NCI-H69 (cell line): ENCODE results near the gene PGS1.
A peak's percentile ranks its signal among the peaks of the same experiment; 100 is the strongest.

ENCODE experiments used
- DNase-seq: peaks from one replicate; lab custom pipeline; 2025; lab: John Stamatoyannopoulos, UW

Gene PGS1

GRCh38 chr17:78346605-78347250 is 31.7 kb upstream of the PGS1 start:
- no peak for DNase-seq

DNA sequence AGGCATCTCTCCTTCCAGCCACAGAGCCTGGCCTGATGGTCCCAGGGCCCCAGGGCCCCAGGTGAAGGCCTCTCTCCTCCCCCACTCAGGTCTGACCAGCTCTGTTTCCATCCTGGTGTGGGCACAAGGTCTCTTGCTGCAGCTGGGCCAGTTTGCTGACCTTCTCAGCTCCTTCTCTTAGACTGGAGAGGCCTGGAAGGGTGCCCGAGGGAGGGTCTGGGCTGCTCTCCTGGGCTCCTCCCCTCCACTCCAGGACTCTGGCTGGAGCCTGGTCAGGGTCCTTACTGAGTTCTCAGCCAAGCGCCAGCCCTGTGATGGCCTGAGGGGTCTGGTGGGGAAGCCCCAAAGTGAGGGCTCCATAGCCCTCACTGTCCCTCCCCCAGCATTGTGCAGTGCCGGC is 31.0 kb upstream of the PGS1 start:
- DNase-seq: no peak

DNA sequence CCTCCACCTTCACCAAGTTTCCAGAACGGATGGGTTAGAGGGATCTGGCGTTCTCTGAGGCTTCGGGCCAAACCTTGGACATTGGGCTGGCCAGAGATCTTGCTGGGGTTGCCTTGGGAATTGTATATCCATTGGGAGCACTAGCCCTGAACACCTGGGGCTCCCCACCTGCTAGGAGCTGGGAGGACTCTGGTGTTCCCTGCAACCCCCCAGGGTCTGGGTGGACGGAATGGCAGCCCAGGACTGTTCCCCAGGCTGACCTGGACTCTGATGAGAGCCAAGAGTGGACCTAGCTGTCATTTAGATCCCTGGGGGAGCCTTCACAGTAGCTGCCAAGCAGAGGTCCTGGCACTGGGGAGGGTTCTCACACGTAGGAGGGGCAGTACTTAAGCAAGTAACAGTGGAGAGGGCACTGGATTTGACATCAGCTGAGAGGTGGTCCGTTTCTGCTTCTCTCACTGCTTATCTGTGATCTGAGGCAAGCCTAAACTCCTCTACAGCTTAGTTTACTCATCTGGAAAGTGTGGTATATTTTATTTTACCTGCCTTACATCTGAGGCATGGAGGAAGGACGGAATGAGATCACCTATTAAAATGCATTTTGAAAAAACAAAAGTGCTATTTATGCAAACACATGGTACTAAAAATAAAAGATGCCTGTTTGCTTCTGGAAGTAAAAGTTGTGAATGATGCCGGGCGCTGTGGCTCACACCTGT is 30.2 kb upstream of the PGS1 start:
- no peak for DNase-seq

- no peak for DNase-seq
These were observed 28.4 kb upstream of the PGS1 start for GRCh38 chr17:78349891-78350642.

- DNase-seq: peak; percentile 67
These were observed 26.9 kb upstream of the PGS1 start for GRCh38 chr17:78351449-78352006.

DNA sequence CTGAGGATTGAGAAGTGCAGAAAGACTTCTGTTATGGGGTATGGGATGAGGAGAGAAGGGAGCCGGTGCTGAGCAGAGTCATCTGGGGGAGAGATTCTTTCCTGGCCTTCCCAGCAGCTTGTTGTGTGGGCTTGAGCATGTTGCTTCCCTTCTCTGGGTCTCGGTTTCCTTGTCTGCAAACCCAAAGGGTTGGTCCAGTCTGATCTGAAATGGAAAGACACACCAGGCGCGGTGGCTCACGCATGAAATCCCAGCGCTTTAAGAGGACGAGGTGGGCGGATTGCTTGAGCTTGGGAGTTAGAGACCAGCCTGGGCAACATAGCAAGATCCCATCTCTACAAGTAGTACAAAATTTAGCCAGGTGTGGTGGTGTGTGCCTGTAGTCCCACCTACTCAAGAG is 24.6 kb upstream of the PGS1 start:
- DNase-seq: no peak

- DNase-seq: no peak
These were observed 23.3 kb upstream of the PGS1 start for GRCh38 chr17:78355045-78355641.

- no peak for DNase-seq
These were observed 22.7 kb upstream of the PGS1 start for GRCh38 chr17:78355701-78356100.

- DNase-seq: no peak
These were observed 22.2 kb upstream of the PGS1 start for GRCh38 chr17:78356101-78356713.

GRCh38 chr17:78357177-78357586 is 21.3 kb upstream of the PGS1 start:
- no peak for DNase-seq

DNA sequence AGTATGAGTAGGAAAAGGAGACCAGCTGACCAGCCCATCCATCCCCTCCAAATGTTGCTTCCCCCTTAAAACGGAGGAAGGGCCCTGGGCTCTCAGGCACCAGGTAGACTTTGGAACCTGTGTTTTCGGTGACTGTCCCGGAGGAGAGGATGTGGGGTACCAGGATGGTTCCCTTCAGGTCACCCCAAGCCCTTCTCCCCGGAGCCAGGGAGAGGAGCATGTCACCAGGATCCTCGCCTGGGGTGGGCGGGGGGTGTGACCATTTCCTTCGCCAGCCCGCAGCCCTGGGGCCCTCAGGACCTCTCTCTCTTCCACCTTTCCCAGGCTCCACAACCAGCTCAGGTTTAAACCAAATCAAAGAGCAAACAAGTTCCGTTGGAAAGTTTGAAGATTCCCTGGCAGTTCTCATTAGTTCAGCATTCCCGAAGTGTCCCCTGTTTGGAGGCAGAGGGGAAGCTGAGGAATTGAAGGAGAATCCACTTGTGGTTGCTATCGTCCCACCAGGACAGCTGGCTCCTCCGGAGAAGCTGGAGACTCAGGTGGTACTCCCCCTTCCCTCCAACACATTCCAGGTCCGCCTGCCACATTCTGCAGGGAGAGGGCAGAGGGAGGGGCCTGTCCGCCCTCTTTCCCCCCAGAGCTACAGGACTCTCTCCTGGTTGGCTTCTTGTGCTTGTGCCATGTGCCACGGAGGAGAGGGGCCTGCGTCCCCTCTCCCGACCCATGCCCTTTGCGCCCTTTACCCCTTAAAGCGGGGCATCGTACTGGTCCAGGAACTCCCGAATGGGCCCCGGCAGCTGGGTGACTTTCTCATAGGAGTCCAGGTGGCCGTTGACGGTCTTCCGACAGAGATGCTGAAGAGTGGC is 20.5 kb upstream of the PGS1 start:
- DNase-seq: no peak

GRCh38 chr17:78358538-78359320 is 19.7 kb upstream of the PGS1 start:
- DNase-seq: peak; percentile 59

GRCh38 chr17:78359321-78359996 is 19.0 kb upstream of the PGS1 start:
- peak; percentile 71 for DNase-seq

GRCh38 chr17:78359997-78360370 is 18.5 kb upstream of the PGS1 start, which contains the start of gene SOCS3:
TSS of gene SOCS3 (minus strand) at chr17:78360077. CDS start at chr17:78359095, 982 bp downstream.
- DNase-seq: peak; percentile 96

DNA sequence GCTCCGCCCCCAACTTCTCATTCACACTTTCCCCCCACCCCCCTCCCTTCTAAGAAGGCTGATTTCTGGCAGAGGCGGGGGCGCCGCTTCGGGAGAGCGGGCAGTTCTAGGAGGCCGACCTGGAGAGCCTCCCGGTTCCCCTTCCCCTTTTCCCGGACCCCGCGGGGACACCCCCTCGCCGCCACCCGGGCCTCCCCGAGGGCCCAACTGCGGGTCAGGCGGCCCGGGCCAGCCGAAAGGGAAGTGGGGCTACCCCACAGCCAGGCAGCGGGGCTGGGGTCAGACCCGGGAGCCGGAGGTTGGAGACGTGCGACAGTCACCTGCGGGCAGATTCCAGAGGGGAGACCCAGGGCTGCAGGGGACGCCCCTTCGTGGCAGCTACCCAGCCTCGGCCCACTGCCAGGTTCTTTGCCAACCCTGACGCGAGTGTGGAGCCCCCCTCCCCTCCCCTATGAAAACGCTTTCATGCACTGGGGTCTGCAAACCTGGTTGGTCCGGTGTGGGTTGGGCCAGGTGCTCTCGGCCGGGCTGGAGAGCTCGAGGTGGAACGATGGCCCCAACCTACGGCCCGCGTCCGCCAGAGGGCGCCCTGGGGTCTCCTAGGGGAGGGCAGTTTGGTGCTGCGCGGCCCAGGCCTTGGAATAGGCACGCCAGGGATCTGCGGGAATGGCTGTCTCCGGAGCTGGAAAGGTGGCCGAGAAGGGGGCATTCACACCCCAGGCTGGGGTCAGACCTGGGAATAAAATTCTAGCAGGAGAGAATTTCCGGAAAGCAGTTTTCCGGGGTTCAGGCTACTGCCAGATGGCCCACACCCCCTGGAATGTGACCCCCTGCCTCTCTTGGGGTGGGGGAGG is 17.9 kb upstream of the PGS1 start:
- peak; percentile 92 for DNase-seq

DNA sequence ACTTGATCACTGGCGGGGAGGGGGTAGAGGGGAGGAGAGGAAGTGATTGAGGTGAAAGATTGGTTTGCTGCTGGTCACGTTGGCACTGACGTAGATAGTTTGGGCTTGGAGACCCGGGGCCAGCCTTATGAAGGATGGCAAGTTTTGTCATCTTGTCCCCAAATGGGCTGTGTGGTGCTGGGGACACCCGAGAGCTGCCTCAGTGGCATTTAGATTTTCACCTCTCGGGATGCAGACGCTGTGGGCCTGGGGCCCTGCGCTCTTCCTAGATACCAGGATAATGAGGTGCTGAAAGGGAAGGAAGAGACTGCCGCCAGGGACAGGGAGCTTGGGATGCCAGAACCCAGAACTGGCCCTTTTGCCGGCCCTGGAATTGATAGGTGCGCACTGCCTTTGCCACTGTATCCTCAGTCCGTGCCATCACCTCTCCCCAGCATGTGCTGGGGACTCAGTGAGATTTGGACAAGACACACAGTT is 17.2 kb upstream of the PGS1 start:
- no peak for DNase-seq

GRCh38 chr17:78362232-78362631 is 16.2 kb upstream of the PGS1 start:
- DNase-seq: no peak

- no peak for DNase-seq
These were observed 15.8 kb upstream of the PGS1 start for GRCh38 chr17:78362671-78363070.
